Hepatic stellate cell (primary cell): ENCODE results near the gene SMS.

ENCODE experiments used
- DNase-seq: peaks from one replicate; pipeline ENCODE4 v3.0.0; 2011; ENCODE audit warnings: low spot score

Gene SMS

GRCh38 chrX:22037911-22038537 is 97.5 kb downstream of the SMS start:
- no peak for DNase-seq

- DNase-seq: no peak
Observed at GRCh38 chrX:22039541-22039940, 99.0 kb downstream of the SMS start.

GRCh38 chrX:22040184-22040583 is 99.7 kb downstream of the SMS start:
- no peak for DNase-seq

GRCh38 chrX:22041907-22042530 is 101.5 kb downstream of the SMS start:
- no peak for DNase-seq

- no peak for DNase-seq
Observed at GRCh38 chrX:22043872-22044271, 103.4 kb downstream of the SMS start.
